MM.1S (cell line): ENCODE measurements around the gene ALKBH6.

Experiments used
- EZH2 ChIP-seq: fragments of 300-600 bp; sonication (generic); optimal IDR thresholded peaks from 2 replicates; pipeline ENCODE3; 2017; ENCODE audit warnings: low read depth, mild to moderate bottlenecking, antibody characterized with exemption, low read length, mixed read lengths
- TF ChIP-seq, protein P1 (sequence below): fragments of 300-600 bp; sonication (generic); IDR thresholded peaks from 2 replicates; pipeline ENCODE4 v1.5.1; 2016; ENCODE audit warnings: antibody characterized with exemption, low read length, mixed read lengths

DNA sequence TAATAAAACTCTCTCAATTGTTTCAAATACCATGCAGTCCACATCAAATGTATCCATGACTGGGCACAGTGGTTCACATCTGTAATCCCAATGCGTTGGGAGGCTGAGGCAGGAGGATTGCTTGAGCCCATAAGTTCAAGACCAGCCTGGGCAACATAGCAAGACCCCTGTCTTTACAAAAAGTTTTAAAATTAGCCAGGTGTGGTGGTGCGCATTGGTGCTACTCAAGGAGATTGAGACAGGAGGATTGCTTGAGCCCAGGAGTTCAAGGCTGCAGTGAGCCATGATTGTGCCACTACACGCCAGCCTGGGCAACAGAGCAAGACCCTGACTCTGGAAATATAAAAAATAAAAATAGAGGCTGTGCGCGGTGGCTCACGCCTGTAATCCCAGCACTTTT, 13.7 kb upstream of the ALKBH6 start:
- TF ChIP-seq, protein P1, sequence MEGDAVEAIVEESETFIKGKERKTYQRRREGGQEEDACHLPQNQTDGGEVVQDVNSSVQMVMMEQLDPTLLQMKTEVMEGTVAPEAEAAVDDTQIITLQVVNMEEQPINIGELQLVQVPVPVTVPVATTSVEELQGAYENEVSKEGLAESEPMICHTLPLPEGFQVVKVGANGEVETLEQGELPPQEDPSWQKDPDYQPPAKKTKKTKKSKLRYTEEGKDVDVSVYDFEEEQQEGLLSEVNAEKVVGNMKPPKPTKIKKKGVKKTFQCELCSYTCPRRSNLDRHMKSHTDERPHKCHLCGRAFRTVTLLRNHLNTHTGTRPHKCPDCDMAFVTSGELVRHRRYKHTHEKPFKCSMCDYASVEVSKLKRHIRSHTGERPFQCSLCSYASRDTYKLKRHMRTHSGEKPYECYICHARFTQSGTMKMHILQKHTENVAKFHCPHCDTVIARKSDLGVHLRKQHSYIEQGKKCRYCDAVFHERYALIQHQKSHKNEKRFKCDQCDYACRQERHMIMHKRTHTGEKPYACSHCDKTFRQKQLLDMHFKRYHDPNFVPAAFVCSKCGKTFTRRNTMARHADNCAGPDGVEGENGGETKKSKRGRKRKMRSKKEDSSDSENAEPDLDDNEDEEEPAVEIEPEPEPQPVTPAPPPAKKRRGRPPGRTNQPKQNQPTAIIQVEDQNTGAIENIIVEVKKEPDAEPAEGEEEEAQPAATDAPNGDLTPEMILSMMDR: no peak
- TF ChIP-seq EZH2: no peak
